ENCODE measurements around the gene SPATA1. TPM values are rescaled to one million over a fixed set of nuclear protein-coding genes. Genes with fewer than 3 reads are reported as not detected.

Gene SPATA1
- total RNA-seq, 1 donor from 2014 or later: 1.3 TPM

DNA sequence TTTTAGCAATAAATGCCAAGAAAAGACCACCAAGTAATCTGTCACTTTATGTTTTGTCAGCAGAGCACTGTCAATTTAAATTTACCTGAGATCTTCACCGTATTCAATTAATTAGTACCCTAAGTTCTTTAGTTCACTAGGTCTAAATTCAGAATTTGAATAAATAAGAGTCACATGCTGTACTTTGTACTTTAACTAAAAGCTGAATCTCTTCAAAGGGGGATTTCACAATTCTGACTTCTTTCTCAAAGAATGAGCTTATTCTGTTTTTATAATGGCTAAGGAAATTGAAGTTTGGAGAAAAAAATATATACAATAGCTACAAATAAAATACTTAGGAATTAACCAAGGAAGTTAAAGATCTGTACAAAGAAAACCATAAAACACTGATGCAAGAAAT is 2.3 kb downstream of the SPATA1 start:
- Mint-ChIP-seq H3K27ac (ENCODE audit: unreplicated experiment) (no peak overlapping the region), H3K4me1 (ENCODE audit: low read depth, unreplicated experiment) (peaks cover 3% of the 10 kb centered on the region)
- TF ChIP-seq, protein P1, sequence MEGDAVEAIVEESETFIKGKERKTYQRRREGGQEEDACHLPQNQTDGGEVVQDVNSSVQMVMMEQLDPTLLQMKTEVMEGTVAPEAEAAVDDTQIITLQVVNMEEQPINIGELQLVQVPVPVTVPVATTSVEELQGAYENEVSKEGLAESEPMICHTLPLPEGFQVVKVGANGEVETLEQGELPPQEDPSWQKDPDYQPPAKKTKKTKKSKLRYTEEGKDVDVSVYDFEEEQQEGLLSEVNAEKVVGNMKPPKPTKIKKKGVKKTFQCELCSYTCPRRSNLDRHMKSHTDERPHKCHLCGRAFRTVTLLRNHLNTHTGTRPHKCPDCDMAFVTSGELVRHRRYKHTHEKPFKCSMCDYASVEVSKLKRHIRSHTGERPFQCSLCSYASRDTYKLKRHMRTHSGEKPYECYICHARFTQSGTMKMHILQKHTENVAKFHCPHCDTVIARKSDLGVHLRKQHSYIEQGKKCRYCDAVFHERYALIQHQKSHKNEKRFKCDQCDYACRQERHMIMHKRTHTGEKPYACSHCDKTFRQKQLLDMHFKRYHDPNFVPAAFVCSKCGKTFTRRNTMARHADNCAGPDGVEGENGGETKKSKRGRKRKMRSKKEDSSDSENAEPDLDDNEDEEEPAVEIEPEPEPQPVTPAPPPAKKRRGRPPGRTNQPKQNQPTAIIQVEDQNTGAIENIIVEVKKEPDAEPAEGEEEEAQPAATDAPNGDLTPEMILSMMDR (IDR thresholded peaks at IDR 0.05; ENCODE audit: partially characterized antibody, unreplicated experiment): no peak

DNA sequence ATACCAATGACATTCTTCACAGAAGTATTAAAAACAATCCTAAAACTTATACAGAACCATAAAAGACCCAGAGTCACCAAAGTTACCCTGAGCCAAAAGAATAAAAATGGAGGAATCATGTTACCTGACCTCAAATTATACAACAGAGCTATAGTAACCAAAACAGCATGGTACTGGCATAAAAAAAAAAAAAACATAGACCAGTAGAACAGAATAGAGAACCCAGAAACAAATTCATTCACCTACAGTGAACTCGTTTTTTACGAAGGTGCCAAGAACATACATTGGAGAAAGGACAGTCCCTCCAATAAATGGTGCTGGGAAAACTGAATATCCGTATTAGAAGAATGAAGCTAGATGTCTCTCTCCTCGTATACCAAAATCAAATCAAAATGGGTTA is 2.8 kb downstream of the SPATA1 start:
- Mint-ChIP-seq H3K27ac (ENCODE audit: unreplicated experiment) (no peak overlapping the region), H3K9me3 (ENCODE audit: unreplicated experiment) (peaks cover 6% of the 10 kb centered on the region), H3K4me1 (ENCODE audit: low read depth, unreplicated experiment) (peaks cover 3% of the 10 kb centered on the region), H3K36me3 (ENCODE audit: unreplicated experiment) (peaks cover 5% of the 10 kb centered on the region), H3K27me3 (ENCODE audit: unreplicated experiment) (peaks cover 4% of the 10 kb centered on the region), H3K4me3 (ENCODE audit: unreplicated experiment) (no peak overlapping the region)
- TF ChIP-seq, protein P1 (IDR thresholded peaks at IDR 0.05; ENCODE audit: partially characterized antibody, unreplicated experiment): no peak
- DNase-seq: no peak

More for the DNA sequence above, 2.3 kb downstream of the SPATA1 start:
- DNase-seq: no peak
- peaks cover 6% of the 10 kb centered on the region for H3K9me3 Mint-ChIP-seq (ENCODE audit: unreplicated experiment)
- peaks cover 5% of the 10 kb centered on the region for H3K36me3 Mint-ChIP-seq (ENCODE audit: unreplicated experiment)
- peaks cover 4% of the 10 kb centered on the region for H3K27me3 Mint-ChIP-seq (ENCODE audit: unreplicated experiment)
- no peak overlapping the region for H3K4me3 Mint-ChIP-seq (ENCODE audit: unreplicated experiment)

DNA sequence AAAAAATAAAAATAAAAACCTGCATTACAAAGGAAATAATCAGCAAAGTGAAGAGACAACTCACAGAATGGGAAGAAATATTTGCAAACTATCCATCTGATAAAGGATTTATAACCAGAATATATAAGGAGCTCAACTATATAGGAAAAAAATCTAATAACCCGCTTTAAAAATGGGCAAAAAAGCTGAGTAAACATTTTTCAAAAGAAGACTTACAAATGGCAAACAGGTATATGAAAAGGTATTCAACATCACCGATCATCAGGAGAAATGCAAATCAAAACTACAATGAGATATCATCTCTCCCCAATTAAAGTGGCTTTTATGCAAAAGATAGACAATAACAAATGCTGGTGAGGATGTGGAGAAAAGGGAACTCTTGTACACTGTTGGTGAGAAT is 4.0 kb downstream of the SPATA1 start:
- peaks cover 5% of the 10 kb centered on the region for H3K36me3 Mint-ChIP-seq (ENCODE audit: unreplicated experiment)
- H3K9me3 Mint-ChIP-seq (ENCODE audit: unreplicated experiment): peaks cover 4% of the 10 kb centered on the region
- H3K27me3 Mint-ChIP-seq (ENCODE audit: unreplicated experiment): peaks cover 4% of the 10 kb centered on the region
- H3K27ac Mint-ChIP-seq (ENCODE audit: unreplicated experiment): no peak overlapping the region
- TF ChIP-seq, protein P1 (IDR thresholded peaks at IDR 0.05; ENCODE audit: partially characterized antibody, unreplicated experiment): no peak
- DNase-seq: no peak
- no peak overlapping the region for H3K4me3 Mint-ChIP-seq (ENCODE audit: unreplicated experiment)
- no peaks in the 10 kb centered on the region for H3K4me1 Mint-ChIP-seq (ENCODE audit: low read depth, unreplicated experiment)

GRCh38 chr1:84510668-84511067 is 4.5 kb downstream of the SPATA1 start:
- Mint-ChIP-seq H3K36me3 (ENCODE audit: unreplicated experiment) (no peaks in the 10 kb centered on the region), H3K4me3 (ENCODE audit: unreplicated experiment) (no peak overlapping the region), H3K27me3 (ENCODE audit: unreplicated experiment) (no peaks in the 10 kb centered on the region), H3K9me3 (ENCODE audit: unreplicated experiment) (no peaks in the 10 kb centered on the region), H3K27ac (ENCODE audit: unreplicated experiment) (no peak overlapping the region), H3K4me1 (ENCODE audit: low read depth, unreplicated experiment) (no peaks in the 10 kb centered on the region)
- TF ChIP-seq, protein P1 (IDR thresholded peaks at IDR 0.05; ENCODE audit: partially characterized antibody, unreplicated experiment): no peak
- DNase-seq: no peak

GRCh38 chr1:84524590-84524989 is 18.4 kb downstream of the SPATA1 start:
- no peak for DNase-seq
- no peaks in the 10 kb centered on the region for H3K27me3 Mint-ChIP-seq (ENCODE audit: unreplicated experiment)
- no peak overlapping the region for H3K27ac Mint-ChIP-seq (ENCODE audit: unreplicated experiment)
- H3K4me1 Mint-ChIP-seq (ENCODE audit: low read depth, unreplicated experiment): no peaks in the 10 kb centered on the region
- H3K9me3 Mint-ChIP-seq (ENCODE audit: unreplicated experiment): no peaks in the 10 kb centered on the region
- no peak overlapping the region for H3K4me3 Mint-ChIP-seq (ENCODE audit: unreplicated experiment)
- no peaks in the 10 kb centered on the region for H3K36me3 Mint-ChIP-seq (ENCODE audit: unreplicated experiment)
- TF ChIP-seq, protein P1 (IDR thresholded peaks at IDR 0.05; ENCODE audit: partially characterized antibody, unreplicated experiment): no peak

Measured in glutamatergic neuron (in vitro differentiated cells).